Ishikawa (cell line): Measurements from ENCODE around the gene ZNF618.

Experiments
- CEBPB ChIP-seq: IDR thresholded peaks from 2 replicates; pipeline ENCODE4 v1.6.1; 2012
- CREB1 ChIP-seq: IDR thresholded peaks from 2 replicates; pipeline ENCODE4 v1.6.1; 2012; ENCODE audit warnings: low read depth
- EGR1 ChIP-seq: IDR thresholded peaks from 2 replicates; pipeline ENCODE4 v1.6.1; 2012
- EP300 ChIP-seq: IDR thresholded peaks from 2 replicates; pipeline ENCODE4 v1.6.1; 2012; ENCODE audit warnings: borderline replicate concordance
- FOXM1 ChIP-seq: IDR thresholded peaks from 2 replicates; pipeline ENCODE4 v1.6.1; 2012; ENCODE audit warnings: low read depth, borderline replicate concordance
- NFIC ChIP-seq: IDR thresholded peaks from 2 replicates; pipeline ENCODE4 v1.6.1; 2012
- RAD21 ChIP-seq: IDR thresholded peaks from 2 replicates; pipeline ENCODE4 v1.6.1; 2012; ENCODE audit warnings: low read depth
- TAF1 ChIP-seq: IDR thresholded peaks from 2 replicates; pipeline ENCODE4 v1.6.1; 2012; ENCODE audit warnings: low read depth, mild to moderate bottlenecking
- TCF12 ChIP-seq: IDR thresholded peaks from 2 replicates; pipeline ENCODE4 v1.6.1; 2012; ENCODE audit warnings: low read depth
- TEAD4 ChIP-seq: IDR thresholded peaks from 2 replicates; pipeline ENCODE4 v1.6.1; 2012
- YY1 ChIP-seq: IDR thresholded peaks from 2 replicates; pipeline ENCODE4 v1.6.1; 2012; ENCODE audit warnings: low read depth
- ZBTB7A ChIP-seq: IDR thresholded peaks from 2 replicates; pipeline ENCODE4 v1.6.1; 2012; ENCODE audit warnings: low read depth
- TF ChIP-seq, protein P1 (sequence below): IDR thresholded peaks from 2 replicates; pipeline ENCODE4 v1.6.1; 2012
- TF ChIP-seq, protein P2 (sequence below): IDR thresholded peaks from 2 replicates; pipeline ENCODE4 v1.6.1; 2012
- TF ChIP-seq, protein P3 (sequence below): IDR thresholded peaks from 2 replicates; pipeline ENCODE4 v1.6.1; 2012; ENCODE audit warnings: low read depth, mild to moderate bottlenecking

Gene ZNF618

DNA sequence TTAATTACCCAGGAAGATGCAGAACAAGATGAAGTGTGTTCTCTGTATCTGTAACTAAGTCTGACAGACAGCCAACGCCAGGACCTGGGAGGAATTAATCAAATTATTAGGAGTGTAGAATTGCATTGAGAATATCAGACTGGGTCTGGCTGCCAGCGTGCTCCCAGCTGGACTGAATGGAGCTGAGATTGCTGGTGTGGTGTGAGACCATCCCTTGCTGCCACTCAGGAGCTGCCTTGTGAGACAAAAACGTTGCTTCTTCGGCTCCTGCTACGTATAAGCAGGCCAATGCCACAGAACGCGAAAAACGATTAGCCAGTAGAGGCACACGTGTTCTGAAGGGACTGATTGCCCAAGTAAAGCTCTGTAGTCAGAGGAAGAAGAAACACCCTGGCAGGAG, 135.2 kb downstream of the ZNF618 start:
- TF ChIP-seq TCF12 (no peak), EP300 (no peak), EGR1 (no peak), FOXM1 (no peak), TAF1 (no peak), ZBTB7A (no peak), YY1 (no peak), RAD21 (no peak), CREB1 (no peak), TEAD4 (no peak), CEBPB (no peak), NFIC (no peak)
- TF ChIP-seq, protein P1, sequence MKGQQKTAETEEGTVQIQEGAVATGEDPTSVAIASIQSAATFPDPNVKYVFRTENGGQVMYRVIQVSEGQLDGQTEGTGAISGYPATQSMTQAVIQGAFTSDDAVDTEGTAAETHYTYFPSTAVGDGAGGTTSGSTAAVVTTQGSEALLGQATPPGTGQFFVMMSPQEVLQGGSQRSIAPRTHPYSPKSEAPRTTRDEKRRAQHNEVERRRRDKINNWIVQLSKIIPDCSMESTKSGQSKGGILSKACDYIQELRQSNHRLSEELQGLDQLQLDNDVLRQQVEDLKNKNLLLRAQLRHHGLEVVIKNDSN = no peak
- TF ChIP-seq, protein P2, sequence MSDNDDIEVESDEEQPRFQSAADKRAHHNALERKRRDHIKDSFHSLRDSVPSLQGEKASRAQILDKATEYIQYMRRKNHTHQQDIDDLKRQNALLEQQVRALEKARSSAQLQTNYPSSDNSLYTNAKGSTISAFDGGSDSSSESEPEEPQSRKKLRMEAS = no peak
- TF ChIP-seq, protein P3, sequence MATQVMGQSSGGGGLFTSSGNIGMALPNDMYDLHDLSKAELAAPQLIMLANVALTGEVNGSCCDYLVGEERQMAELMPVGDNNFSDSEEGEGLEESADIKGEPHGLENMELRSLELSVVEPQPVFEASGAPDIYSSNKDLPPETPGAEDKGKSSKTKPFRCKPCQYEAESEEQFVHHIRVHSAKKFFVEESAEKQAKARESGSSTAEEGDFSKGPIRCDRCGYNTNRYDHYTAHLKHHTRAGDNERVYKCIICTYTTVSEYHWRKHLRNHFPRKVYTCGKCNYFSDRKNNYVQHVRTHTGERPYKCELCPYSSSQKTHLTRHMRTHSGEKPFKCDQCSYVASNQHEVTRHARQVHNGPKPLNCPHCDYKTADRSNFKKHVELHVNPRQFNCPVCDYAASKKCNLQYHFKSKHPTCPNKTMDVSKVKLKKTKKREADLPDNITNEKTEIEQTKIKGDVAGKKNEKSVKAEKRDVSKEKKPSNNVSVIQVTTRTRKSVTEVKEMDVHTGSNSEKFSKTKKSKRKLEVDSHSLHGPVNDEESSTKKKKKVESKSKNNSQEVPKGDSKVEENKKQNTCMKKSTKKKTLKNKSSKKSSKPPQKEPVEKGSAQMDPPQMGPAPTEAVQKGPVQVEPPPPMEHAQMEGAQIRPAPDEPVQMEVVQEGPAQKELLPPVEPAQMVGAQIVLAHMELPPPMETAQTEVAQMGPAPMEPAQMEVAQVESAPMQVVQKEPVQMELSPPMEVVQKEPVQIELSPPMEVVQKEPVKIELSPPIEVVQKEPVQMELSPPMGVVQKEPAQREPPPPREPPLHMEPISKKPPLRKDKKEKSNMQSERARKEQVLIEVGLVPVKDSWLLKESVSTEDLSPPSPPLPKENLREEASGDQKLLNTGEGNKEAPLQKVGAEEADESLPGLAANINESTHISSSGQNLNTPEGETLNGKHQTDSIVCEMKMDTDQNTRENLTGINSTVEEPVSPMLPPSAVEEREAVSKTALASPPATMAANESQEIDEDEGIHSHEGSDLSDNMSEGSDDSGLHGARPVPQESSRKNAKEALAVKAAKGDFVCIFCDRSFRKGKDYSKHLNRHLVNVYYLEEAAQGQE = no peak

DNA sequence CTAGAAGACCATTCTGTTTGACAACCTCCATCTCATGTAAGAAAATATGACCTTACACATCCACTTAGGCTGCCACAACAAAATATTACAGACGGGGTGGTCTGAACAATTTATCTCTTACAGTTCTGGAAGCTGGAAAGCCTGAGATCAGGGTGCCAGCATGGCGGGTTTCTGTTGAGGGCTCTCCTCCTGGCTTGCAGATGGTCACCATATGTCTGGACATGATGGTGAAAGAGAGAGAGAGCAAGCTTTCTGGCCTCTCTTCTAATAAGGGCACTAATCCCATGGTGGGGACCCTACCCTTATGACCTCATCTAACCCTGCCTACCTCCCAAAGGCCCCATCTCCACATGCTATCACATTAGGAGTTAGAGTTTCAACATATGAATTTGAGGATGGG, 136.0 kb downstream of the ZNF618 start:
- TF ChIP-seq CREB1 (no peak), EP300 (no peak), EGR1 (no peak), CEBPB (no peak), TEAD4 (no peak), FOXM1 (no peak), RAD21 (no peak), YY1 (no peak), NFIC (no peak), TAF1 (no peak), ZBTB7A (no peak), TCF12 (no peak)
- TF ChIP-seq, protein P1 = no peak
- TF ChIP-seq, protein P2 = no peak
- TF ChIP-seq, protein P3 = no peak

DNA sequence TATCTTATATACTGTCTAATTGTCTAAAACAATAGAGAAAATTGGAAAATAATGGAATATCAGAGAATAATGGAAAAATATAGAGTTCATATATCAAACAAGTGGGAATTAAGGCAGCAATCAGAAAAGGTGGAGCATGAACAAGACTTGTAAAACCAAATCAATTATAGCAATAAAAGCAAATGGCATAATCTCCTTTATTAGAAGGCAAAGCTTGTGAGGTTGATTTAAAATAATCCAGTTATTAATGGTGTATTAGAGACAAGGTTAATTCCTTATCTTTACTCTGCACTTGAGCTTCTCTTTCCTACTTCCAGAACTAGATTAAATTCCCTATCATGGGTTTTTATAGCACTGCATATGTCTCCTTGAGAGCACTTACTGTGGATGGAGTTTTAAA, 137.9 kb downstream of the ZNF618 start:
- TF ChIP-seq FOXM1 (no peak), CEBPB (no peak), TAF1 (no peak), RAD21 (no peak), NFIC (no peak), ZBTB7A (no peak), CREB1 (no peak), EGR1 (no peak), EP300 (no peak), TCF12 (no peak)
- TF ChIP-seq, protein P1 = no peak
- TF ChIP-seq, protein P2 = no peak

DNA sequence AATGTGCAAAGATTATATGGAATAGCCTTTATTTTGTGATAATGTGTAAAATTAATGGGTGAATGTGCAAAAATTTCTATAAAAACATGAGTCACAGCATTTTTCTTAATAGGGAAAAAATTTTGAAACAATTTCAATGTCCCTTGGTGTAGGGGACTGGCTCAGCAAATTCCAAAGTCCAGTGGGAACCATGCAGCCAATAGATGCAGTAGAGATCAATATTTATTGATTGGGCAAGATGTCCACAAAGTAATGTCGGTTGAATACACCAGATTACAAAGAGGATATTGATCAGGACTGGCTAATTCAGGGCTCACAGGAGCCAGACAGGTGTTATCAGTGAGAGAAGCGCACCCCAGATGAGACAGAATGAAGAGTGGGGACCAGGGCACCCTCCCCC, 139.5 kb downstream of the ZNF618 start:
- TF ChIP-seq, protein P3 = no peak
- TF ChIP-seq, protein P1 = no peak
- TF ChIP-seq CREB1 (no peak), EGR1 (no peak), NFIC (no peak), ZBTB7A (no peak), EP300 (no peak)
